Activated naive CD8-positive, alpha-beta T cell (primary cell): ENCODE measurements around the gene SCRN2.

Source experiments
- H3K27ac Mint-ChIP-seq: one replicate; pipeline ENCODE4 v1.8.0; 2021; ENCODE audit warnings: mixed read lengths
- H3K27me3 Mint-ChIP-seq: one replicate; pipeline ENCODE4 v1.8.0; 2021; ENCODE audit warnings: mixed read lengths
- H3K36me3 Mint-ChIP-seq: one replicate; pipeline ENCODE4 v1.8.0; 2021; ENCODE audit warnings: mixed read lengths
- H3K4me1 Mint-ChIP-seq: one replicate; pipeline ENCODE4 v1.8.0; 2021; ENCODE audit warnings: low read depth, mixed read lengths
- H3K4me3 Mint-ChIP-seq: one replicate; pipeline ENCODE4 v1.8.0; 2021; ENCODE audit warnings: mild to moderate bottlenecking, mixed read lengths
- H3K9me3 Mint-ChIP-seq: one replicate; pipeline ENCODE4 v1.8.0; 2021; ENCODE audit warnings: low read depth, mixed read lengths

SCRN2 gene

DNA sequence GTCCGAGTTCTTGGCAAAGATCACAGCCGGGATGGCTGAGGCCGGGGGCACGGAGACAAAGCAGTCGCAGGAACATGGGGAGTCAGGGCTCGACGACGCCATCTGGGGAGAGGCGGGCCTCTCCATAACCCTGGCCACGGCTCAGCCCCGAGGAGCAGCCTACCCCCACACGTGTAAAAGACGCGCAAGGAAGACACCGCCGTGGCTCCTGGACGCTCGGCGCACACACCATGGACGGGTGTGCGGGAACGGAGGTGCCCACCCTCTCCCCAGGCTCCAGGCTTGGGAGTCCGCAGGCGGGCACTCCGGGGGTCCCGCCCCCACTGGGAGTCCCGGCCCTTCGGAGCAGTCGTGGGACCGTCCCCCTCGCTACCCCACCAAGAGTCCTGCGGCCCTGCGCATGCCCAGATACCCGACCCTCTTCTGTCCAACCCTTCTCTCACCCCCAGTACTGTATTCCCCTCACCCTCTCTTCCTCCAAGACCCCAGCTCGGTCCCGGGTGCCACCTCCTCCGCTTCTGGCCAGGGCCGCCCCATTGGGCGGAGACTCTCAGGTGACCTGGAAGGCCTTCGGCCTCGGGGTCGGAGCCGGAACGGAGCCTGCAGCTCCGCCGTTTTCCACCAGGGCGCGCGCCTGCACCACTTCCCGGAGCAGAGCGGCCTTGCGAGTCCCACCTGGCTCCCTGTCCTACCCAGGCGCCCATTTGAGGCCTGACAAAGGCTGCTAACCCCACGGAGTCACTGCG lies at the start of gene SCRN2:
Gene SCRN2 (minus strand): TSS at position 532 of the 746 bp plus-strand sequence. CDS start 430 bp downstream, at position 102.
- Mint-ChIP-seq H3K9me3 (no peaks in the 10 kb centered on the region), H3K36me3 (no peaks in the 10 kb centered on the region), H3K27ac (peak within 1 kb of the TSS; percentile 70), H3K27me3 (peaks cover 4% of the 10 kb centered on the region), H3K4me1 (peaks cover 25% of the 10 kb centered on the region), H3K4me3 (peak within 1 kb of the TSS; percentile 94)

DNA sequence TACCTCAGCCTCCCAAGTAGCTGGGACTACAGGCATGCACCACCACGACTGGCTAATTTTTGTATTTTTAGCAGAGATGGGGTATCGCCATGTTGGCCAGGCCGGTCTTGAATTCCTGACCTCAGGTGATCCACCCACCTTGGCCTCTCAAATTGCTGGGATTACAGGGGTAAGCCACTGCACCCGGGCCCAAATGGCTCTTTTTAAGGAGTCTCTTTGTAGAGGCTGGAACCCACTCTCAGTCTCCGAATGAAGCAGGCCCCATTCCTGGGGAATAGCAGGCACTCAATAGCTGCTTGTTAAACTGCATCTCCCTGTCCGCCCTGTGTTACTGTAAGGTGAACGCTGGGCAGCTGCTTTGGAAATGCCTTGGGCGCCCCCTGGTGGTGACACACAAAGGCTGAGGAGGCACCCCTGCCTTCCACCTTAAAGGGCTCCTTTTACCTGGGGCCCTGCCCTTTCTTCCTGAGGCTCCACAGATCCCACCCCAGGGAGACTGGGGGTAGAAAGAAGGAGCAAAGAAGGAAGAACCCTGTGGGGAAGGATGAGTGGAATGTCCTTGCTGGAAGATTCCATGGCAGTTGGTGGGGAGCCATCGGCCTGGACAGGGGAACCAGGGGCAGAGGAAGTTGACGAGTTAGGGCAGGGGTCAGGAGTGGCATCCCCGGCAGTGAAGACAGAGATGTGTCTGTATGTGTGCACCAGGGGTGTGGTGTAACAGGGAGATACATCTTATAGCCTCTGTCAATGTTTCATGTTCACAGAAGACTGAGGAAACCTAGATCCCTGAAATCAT lies 48.9 kb upstream of the SCRN2 start:
- Mint-ChIP-seq H3K27ac (no peak overlapping the region), H3K36me3 (no peaks in the 10 kb centered on the region), H3K27me3 (no peaks in the 10 kb centered on the region), H3K4me3 (no peak overlapping the region), H3K4me1 (peaks cover 26% of the 10 kb centered on the region), H3K9me3 (no peaks in the 10 kb centered on the region)

DNA sequence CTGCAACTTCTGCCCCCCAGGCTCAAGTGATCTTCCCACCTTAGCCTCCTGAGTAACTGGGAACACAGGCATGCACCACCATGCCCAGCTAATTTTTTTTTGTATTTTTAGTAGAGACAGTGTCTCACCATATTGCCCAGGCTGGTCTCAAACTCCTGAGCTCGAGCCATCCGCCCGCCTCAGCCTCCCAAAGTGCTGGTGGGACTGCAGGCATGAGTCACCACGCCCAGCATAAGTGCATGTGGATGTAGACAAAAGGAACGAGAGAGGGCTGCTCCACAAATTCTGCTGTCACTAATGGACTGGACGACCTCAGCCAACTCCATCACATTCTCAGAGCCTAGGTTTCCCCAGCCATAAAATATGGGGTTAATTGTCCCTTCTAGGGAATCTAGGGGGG lies 47.2 kb upstream of the SCRN2 start:
- Mint-ChIP-seq H3K27ac (no peak overlapping the region), H3K36me3 (no peaks in the 10 kb centered on the region), H3K4me1 (peaks cover 31% of the 10 kb centered on the region), H3K4me3 (no peak overlapping the region), H3K9me3 (no peaks in the 10 kb centered on the region), H3K27me3 (no peaks in the 10 kb centered on the region)

DNA sequence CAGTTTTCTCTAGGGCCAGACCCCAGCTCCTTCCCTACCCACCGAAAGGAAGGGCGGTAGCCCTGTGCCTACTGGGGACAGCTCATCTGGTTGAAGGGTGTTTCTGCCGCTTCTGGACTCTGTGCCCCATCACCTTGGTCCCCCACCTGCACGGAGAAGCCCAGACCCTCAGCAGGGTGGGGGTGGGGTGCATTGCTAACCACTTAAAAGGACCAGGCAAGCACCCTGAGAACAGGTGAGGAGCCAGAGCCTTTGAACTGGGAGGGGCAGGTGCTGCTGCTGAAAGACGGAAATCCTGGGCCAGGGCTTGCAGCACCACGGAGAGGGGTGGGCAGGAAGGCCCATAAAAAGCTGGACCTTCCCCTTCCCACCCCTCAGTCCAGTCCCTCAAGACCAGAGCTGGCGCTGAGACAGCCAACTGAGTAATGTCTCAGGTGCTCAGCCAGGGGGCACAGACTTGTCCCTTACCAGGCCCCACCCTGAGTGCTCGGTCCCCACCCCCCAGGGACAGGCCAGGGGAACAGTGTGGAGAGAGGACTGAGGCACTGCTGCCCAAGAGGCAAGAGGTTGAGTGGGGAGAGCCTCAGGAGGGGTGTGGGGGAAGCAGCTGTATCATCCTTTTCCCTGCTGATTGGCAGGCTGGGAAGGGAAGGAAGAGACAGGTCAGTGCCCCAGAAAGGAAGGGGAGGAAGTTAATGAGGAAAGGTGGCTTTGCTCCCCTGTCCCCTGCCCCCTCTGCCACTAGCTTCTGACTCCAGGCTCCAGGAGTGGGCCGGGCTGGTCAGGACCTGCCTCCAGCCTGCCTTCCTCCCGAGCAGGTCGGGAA lies 44.0 kb upstream of the SCRN2 start:
- Mint-ChIP-seq H3K9me3 (no peaks in the 10 kb centered on the region), H3K4me1 (peaks cover 36% of the 10 kb centered on the region), H3K4me3 (no peak overlapping the region), H3K36me3 (no peaks in the 10 kb centered on the region), H3K27me3 (no peaks in the 10 kb centered on the region), H3K27ac (no peak overlapping the region)

DNA sequence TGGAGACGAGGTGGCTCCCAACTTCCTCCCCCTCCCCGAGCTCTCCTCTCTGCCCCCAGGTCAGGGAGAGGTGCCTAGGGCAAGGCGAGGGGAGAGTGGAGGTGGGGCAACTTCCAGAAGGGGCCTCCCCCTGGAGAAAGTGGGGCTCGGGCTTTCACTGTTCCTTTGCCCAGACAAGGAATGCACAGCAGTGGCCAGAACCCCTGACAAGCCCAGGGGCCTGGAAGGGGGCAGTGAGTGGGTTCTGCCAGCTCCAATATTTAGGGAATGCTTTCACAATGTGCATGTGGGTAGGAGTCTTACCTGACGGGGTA lies 43.3 kb upstream of the SCRN2 start:
- Mint-ChIP-seq H3K9me3 (no peaks in the 10 kb centered on the region), H3K27ac (no peak overlapping the region), H3K27me3 (no peaks in the 10 kb centered on the region), H3K4me1 (peaks cover 34% of the 10 kb centered on the region), H3K4me3 (no peak overlapping the region), H3K36me3 (no peaks in the 10 kb centered on the region)

DNA sequence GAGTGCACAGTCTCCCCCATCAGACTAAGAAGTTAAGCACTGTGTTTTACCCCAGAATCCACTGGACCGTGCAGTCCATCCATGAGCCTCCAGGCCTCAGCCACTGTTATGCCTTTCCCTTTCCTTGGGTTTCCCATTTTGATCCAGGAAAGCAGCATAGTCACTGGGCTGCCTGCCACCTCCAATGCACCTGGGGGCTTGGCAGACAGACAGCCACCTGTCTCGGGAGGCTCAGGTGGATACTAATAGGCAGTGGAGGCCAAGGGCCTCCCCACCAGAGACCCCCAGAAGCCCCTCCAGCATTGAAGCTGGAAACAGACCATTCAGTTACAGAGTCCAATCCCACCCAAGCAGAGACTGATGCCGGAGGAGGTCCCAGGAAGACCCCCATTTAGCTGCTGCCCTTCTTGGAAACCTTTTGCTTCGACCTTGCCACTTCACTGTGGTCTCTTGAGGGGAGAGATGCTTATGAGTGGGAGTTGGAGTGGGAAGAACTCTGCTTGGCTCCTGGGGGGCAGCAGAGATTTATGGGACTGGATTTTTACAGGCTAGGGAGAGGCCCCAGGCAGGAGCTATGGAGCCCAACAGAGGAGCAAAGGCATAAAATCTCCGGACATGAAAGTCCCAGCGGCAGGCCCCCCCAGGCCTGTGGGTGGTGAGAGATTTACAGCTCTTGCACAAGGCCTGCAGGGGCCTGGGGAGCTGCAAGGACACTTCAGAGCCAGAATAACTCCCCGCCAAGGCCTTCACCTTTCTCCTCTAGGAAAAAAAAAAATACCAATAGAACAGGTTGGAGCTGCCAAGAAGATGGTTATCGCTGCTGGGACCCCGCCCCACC lies 42.7 kb upstream of the SCRN2 start:
- peaks cover 38% of the 10 kb centered on the region for H3K4me1 Mint-ChIP-seq
- no peaks in the 10 kb centered on the region for H3K9me3 Mint-ChIP-seq
- H3K27ac Mint-ChIP-seq: no peak overlapping the region
- H3K36me3 Mint-ChIP-seq: no peaks in the 10 kb centered on the region
- no peaks in the 10 kb centered on the region for H3K27me3 Mint-ChIP-seq
- H3K4me3 Mint-ChIP-seq: no peak overlapping the region

DNA sequence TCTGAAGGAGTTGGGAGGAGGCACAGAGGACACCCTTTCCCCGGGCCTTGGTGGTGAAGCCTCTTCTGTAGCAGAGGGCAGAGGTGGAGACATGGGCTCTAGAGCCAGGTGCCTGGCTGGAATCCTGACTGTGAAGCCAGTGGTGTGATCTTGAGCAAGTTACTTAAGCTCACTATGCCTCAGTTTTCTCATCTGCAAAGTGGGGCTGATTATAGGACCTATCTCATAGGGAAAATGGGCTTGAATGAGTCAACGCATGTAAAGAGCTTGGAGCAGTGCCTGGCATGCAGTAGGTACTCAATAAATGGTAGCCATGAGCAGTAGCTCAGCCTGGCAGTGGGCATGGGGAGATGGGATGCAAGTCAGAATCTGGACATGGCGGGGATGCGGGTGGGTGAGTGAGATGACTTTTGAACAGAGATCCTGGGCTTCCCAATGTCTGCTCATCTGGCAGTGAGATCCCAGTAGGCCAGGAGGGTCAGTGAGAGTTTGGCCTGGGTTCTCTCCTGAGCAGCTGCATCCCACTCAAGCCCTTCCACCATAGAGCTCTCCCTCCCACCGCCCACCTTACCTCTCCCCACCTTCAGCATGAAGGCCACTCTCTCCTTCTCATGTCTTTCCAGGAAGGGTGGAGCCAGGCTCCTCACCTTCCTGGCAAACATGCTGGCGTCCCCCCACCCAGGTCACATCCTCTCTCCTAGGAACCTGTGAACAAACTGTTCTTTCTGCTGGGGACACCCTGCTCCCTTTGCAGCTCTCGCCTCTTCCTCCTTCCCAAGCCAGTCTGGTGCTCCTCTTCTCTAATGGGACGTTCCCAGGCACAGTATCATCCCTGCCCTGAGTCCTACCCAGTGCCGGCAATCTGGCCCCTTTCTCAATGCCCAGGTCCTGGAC lies 41.9 kb upstream of the SCRN2 start:
- H3K36me3 Mint-ChIP-seq: no peaks in the 10 kb centered on the region
- peaks cover 38% of the 10 kb centered on the region for H3K4me1 Mint-ChIP-seq
- H3K27ac Mint-ChIP-seq: no peak overlapping the region
- H3K4me3 Mint-ChIP-seq: no peak overlapping the region
- H3K27me3 Mint-ChIP-seq: no peaks in the 10 kb centered on the region
- H3K9me3 Mint-ChIP-seq: no peaks in the 10 kb centered on the region

DNA sequence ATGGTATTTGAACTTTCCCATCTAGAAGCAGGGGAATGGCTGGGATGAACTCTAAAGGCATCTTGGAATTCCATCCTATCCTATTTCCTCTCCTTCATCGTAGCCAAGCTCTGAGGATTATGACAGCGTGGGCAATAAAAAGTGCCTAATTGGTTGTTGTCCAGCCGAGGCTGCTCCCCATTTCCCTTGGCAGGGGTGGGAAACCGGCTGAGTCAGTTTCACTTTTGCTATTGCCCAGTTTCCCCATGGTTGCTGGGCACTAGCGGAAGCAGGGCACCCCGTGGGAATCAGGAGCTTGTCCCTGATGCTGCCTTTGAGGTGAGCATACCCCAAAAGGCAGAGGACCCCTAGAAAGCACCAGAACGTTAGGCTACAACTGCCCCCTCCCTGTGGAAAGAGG lies 41.2 kb upstream of the SCRN2 start:
- Mint-ChIP-seq H3K4me3 (no peak overlapping the region), H3K4me1 (peaks cover 38% of the 10 kb centered on the region), H3K27ac (no peak overlapping the region), H3K27me3 (no peaks in the 10 kb centered on the region), H3K9me3 (no peaks in the 10 kb centered on the region), H3K36me3 (no peaks in the 10 kb centered on the region)

DNA sequence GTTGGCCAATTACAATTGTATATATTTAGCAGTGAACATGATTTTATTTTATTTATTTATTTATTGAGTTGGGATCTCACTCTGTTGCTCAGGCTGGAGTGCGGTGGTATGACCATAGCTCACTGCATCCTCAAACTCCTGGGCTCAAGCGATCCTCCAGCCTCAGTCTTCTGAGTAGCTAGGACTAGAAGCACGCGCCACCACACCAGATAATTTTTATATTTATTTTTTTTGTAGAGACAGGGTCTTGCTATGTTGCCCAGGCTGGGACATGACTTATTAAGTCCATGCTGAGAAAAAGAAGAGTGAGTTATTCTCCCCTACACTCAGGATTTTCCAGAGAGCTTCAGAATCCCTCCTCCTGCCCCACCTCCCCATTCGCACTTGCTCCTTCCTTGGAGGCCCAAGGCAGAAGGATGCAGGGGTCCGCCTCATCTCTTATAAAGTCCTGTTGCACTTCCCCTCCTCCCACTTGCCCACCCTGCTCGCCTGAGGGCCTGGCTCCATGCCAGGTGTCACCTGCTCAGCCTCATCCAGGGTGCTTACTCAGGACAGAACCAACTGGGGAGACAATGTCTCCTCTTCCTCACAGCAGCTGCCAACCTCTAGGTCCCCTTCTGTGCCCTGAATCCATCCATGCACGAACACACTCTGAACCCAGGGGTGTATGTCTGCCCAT lies 38.8 kb upstream of the SCRN2 start:
- H3K27ac Mint-ChIP-seq: no peak overlapping the region
- peaks cover 26% of the 10 kb centered on the region for H3K4me1 Mint-ChIP-seq
- no peaks in the 10 kb centered on the region for H3K27me3 Mint-ChIP-seq

DNA sequence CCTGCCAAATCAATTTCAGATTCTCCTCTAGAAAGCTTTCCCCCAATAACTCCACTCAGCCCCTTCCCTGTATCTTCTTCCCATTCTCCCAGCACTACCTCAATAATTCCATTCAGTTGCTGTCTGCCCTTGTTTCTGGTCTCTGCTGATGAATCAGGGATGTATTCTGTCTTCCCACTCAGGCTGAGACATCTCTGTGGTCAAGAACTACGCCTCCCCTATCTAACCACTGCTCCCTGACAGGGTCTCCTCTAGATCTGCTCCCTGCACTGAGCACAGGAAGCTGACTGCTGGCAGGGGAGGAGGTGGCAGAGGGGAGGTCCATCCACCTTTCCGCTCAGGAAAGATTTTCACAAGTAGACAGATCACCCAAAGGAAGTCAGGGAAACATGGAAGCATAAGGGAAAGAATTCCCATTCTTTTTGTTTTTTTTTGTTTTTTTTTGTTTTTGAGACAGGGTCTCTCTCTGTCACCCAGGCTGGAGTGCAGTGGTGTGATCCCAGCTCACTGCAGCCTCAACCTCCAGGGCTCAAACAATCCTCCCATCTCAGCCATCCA lies 38.0 kb upstream of the SCRN2 start:
- Mint-ChIP-seq H3K4me1 (peaks cover 18% of the 10 kb centered on the region), H3K4me3 (no peak overlapping the region), H3K27me3 (peaks cover 2% of the 10 kb centered on the region), H3K27ac (no peak overlapping the region), H3K36me3 (no peaks in the 10 kb centered on the region), H3K9me3 (no peaks in the 10 kb centered on the region)

More for the DNA sequence above, 38.8 kb upstream of the SCRN2 start:
- H3K9me3 Mint-ChIP-seq: no peaks in the 10 kb centered on the region
- H3K4me3 Mint-ChIP-seq: no peak overlapping the region
- no peaks in the 10 kb centered on the region for H3K36me3 Mint-ChIP-seq

DNA sequence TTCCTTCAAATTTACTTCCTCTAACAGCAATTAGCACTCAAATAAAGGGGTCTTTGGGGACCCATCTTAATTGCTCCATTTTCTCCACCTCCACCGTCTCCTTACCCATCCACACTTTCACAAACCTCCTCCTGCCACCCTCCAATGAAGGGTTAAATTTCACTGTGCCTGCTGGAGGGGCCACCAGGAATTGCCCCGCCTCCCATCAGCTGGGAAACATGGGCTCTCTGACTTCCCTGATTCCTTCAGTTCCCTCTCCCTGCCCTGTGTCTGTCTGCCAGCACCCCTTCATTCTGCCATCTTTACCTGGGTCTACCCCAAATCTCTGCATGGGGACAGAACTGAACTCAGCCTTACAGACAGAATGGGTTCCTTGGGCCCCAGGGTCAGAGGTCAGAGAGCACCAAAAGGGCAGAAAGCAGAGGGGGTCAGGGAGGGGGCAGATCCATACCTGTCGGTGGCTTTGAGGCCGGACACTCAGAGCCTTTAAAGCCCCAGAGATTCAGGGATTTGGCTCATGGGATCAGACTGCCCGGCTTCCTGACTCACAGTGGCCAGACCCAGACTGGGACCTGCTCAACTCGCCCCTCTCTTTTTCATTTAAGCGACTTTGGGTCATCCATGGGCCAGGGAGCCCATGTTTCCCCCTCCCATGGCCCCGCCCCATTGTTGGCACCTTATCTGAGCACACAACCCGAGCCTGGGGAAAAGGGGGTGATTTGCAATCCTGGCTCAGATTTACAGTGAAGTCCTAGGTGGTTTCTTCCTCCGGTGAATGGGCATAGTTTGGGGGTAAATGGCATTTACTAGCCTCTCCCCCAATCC lies 37.3 kb upstream of the SCRN2 start:
- Mint-ChIP-seq H3K4me3 (no peak overlapping the region), H3K27me3 (peaks cover 2% of the 10 kb centered on the region), H3K9me3 (no peaks in the 10 kb centered on the region), H3K27ac (no peak overlapping the region), H3K4me1 (peaks cover 12% of the 10 kb centered on the region), H3K36me3 (no peaks in the 10 kb centered on the region)

DNA sequence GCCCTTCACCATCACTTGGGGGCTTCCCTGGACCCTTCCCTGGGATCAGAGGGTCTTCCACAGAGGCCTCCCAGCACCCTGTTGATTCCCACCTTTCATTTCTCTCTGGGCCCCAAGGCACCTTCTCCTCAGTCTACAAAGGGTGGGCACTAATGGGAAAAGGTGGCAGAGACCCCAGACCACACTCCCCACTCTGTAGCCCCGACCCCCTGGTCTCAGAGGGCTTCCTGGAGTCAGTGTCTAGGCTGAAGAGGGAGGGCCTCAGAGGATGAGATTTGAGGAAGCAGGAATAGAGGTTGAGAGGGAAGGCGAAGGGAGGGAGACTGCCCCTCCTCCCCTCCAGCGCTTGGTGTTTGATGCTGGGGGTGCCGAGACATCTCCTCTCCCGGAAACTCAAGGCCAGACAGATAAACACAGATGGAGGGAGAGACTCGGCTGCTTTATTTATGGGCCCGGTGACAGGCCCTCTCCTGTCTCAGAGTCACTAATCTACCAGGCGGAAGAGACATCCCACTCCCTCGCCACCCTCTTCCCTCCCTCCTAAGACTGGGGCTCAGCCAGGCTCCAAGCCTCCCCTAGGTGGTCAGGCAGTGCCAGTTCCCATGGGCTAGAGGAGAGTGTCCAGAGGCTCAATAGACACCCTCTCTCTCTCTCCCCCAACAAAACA lies 36.4 kb upstream of the SCRN2 start:
- peaks cover 3% of the 10 kb centered on the region for H3K27me3 Mint-ChIP-seq

More for the DNA sequence above, 36.4 kb upstream of the SCRN2 start:
- Mint-ChIP-seq H3K27ac (no peak overlapping the region), H3K4me3 (no peak overlapping the region), H3K36me3 (no peaks in the 10 kb centered on the region), H3K9me3 (no peaks in the 10 kb centered on the region), H3K4me1 (peaks cover 4% of the 10 kb centered on the region)
